Mesenchymal stem cell (in vitro differentiated cells and primary cell): ENCODE data around the gene ARL13A.

Experiments used
- DNase-seq: peaks from one replicate; pipeline ENCODE4 v3.0.0-alpha.2; 2013
- H2AFZ ChIP-seq: one replicate; pipeline ENCODE4 v1.6.1; 2013; ENCODE audit warnings: low read depth, mild to moderate bottlenecking, control low read depth, inconsistent platforms, low read length, moderate library complexity
- H2AK5ac ChIP-seq: 2 replicates; pipeline ENCODE4 v1.6.1; 2013; ENCODE audit warnings: low read length, moderate library complexity, mild to moderate bottlenecking, inconsistent platforms; ENCODE audit not compliant: severe bottlenecking
- H2BK120ac ChIP-seq: one replicate; pipeline ENCODE4 v1.6.1; 2013; ENCODE audit warnings: low read depth, mild to moderate bottlenecking, inconsistent platforms, low read length, moderate library complexity
- H2BK12ac ChIP-seq, 2 experiments: one replicate each; pipeline ENCODE4 v1.6.1; 2013; ENCODE audit warnings: inconsistent platforms in 2 of 2, low read length in 2 of 2, mild to moderate bottlenecking in 2 of 2, moderate library complexity in 2 of 2, control low read depth in 1 of 2
- H2BK15ac ChIP-seq: one replicate; pipeline ENCODE4 v1.6.1; 2013; ENCODE audit warnings: mild to moderate bottlenecking, low read depth, inconsistent platforms; ENCODE audit not compliant: poor library complexity, severe bottlenecking
- H2BK5ac ChIP-seq: 2 replicates; pipeline ENCODE4 v1.6.1; 2013; ENCODE audit warnings: low read depth, mild to moderate bottlenecking, low read length, control low read depth, inconsistent platforms; ENCODE audit not compliant: poor library complexity, severe bottlenecking
- H3K14ac ChIP-seq, 2 experiments: one replicate each; pipeline ENCODE4 v1.6.1; 2013; ENCODE audit warnings: inconsistent platforms in 2 of 2, low read length in 2 of 2, control low read depth in 1 of 2, mild to moderate bottlenecking in 1 of 2, moderate library complexity in 1 of 2
- H3K18ac ChIP-seq, 2 experiments: one replicate each; pipeline ENCODE4 v1.6.1; 2013; ENCODE audit warnings: inconsistent platforms in 2 of 2, low read length in 2 of 2, control low read depth in 1 of 2, low read depth in 1 of 2, mild to moderate bottlenecking in 1 of 2
- H3K23ac ChIP-seq, 2 experiments: one replicate each; pipeline ENCODE4 v1.6.1; 2013; ENCODE audit warnings: inconsistent platforms in 2 of 2, low read length in 2 of 2, mild to moderate bottlenecking in 2 of 2, moderate library complexity in 2 of 2, control low read depth in 1 of 2
- H3K27ac ChIP-seq: 2 replicates; pipeline ENCODE4 v1.5.1; 2013; ENCODE audit warnings: mild to moderate bottlenecking, moderate library complexity, low read length, control low read depth, inconsistent platforms; ENCODE audit not compliant: poor library complexity, severe bottlenecking
- H3K27me3 ChIP-seq, 2 experiments: 2 replicates each; pipeline versions ENCODE4 v1.6.1 to v1.7.0; 2013; ENCODE audit warnings: low read length in 2 of 2, mild to moderate bottlenecking in 2 of 2, moderate library complexity in 2 of 2, control low read depth in 1 of 2, inconsistent platforms in 1 of 2; ENCODE audit not compliant: control insufficient read depth in 1 of 2, insufficient read depth in 1 of 2
- H3K36me3 ChIP-seq, 2 experiments: 2 replicates each; pipeline versions ENCODE4 v1.6.1 to v1.7.0; 2013; ENCODE audit warnings: low read length in 2 of 2, control low read depth in 1 of 2, inconsistent platforms in 1 of 2, low read depth in 1 of 2, mild to moderate bottlenecking in 1 of 2; ENCODE audit not compliant: insufficient read depth in 2 of 2, control insufficient read depth in 1 of 2
- H3K4ac ChIP-seq, 2 experiments: one replicate each; pipeline ENCODE4 v1.6.1; 2013; ENCODE audit warnings: inconsistent platforms in 2 of 2, low read length in 2 of 2, mild to moderate bottlenecking in 2 of 2, moderate library complexity in 2 of 2, control low read depth in 1 of 2, low read depth in 1 of 2
- H3K4me1 ChIP-seq: 2 replicates; pipeline ENCODE4 v1.6.1; 2013; ENCODE audit warnings: low read depth, low read length, control low read depth; ENCODE audit not compliant: control insufficient read depth, insufficient read depth
- H3K4me2 ChIP-seq: 2 replicates; pipeline ENCODE4 v1.6.1; 2013; ENCODE audit warnings: low read length, mild to moderate bottlenecking, inconsistent platforms; ENCODE audit not compliant: poor library complexity, severe bottlenecking
- H3K4me3 ChIP-seq, 2 experiments: 2 replicates each; pipeline versions ENCODE4 v1.5.1 to v1.7.0; 2013; ENCODE audit warnings: low read length in 2 of 2, mild to moderate bottlenecking in 2 of 2, control low read depth in 1 of 2, low read depth in 1 of 2; ENCODE audit not compliant: insufficient read depth in 1 of 2
- H3K79me1 ChIP-seq: replicated peaks from 2 replicates; pipeline ENCODE4 v1.6.1; 2013; ENCODE audit warnings: mild to moderate bottlenecking, control low read depth, low read length, inconsistent platforms; ENCODE audit not compliant: poor library complexity, severe bottlenecking
- H3K9ac ChIP-seq: 2 replicates; pipeline ENCODE4 v1.7.0; 2013; ENCODE audit warnings: mild to moderate bottlenecking, low read length, moderate library complexity
- H3K9me3 ChIP-seq: 2 replicates; pipeline ENCODE4 v1.7.0; 2013; ENCODE audit warnings: mild to moderate bottlenecking, low read length; ENCODE audit not compliant: control insufficient read depth
- H4K8ac ChIP-seq: one replicate; pipeline ENCODE4 v1.6.1; 2013; ENCODE audit warnings: inconsistent platforms, mild to moderate bottlenecking, low read length, moderate library complexity
- H4K91ac ChIP-seq: one replicate; pipeline ENCODE4 v1.6.1; 2013; ENCODE audit warnings: mild to moderate bottlenecking, low read length, inconsistent platforms
- WGBS: methylation state at CpG from one replicate; pipeline ENCODE4 v1.1.7; 2013; ENCODE audit warnings: mixed read lengths; 5-methylcytosine and 5-hydroxymethylcytosine counted together

The ARL13A gene

GRCh38 chrX:100944601-100945000 lies 24.9 kb upstream of the ARL13A start:
- Histone ChIP-seq H3K9me3 (no peaks in the 10 kb centered on the region), H2BK15ac (no peak overlapping the region), H3K4me2 (no peak overlapping the region), H3K18ac (no peak overlapping the region), H3K14ac (no peak overlapping the region), H3K4me3 (no peak overlapping the region), H3K23ac (no peak overlapping the region), H3K79me1 (no peaks in the 10 kb centered on the region), H2BK120ac (no peak overlapping the region), H3K4me1 (no peaks in the 10 kb centered on the region), H3K27ac (no peak overlapping the region), H3K4ac (no peak overlapping the region), H2BK12ac (no peak overlapping the region), H3K27me3 (no peaks in the 10 kb centered on the region), H3K36me3 (no peaks in the 10 kb centered on the region), H2AK5ac (no peak overlapping the region), H3K9ac (no peak overlapping the region), H2AFZ (no peak overlapping the region), H4K8ac (no peak overlapping the region), H2BK5ac (no peak overlapping the region), H4K91ac (no peak overlapping the region)
- DNase-seq, result no peak
- 100% methylated on average over 3 of the region's 3 CpGs for WGBS

- no peak overlapping the region for H3K18ac ChIP-seq
- no peak overlapping the region for H3K9ac ChIP-seq
- H3K36me3 ChIP-seq, result no peaks in the 10 kb centered on the region
- H4K8ac ChIP-seq, result no peak overlapping the region
- H3K27ac ChIP-seq, result no peak overlapping the region
- H2BK12ac ChIP-seq, result no peak overlapping the region
- no peak overlapping the region for H2BK120ac ChIP-seq
- H3K4me3 ChIP-seq, result no peak overlapping the region
- H3K23ac ChIP-seq, result no peak overlapping the region
- no peak overlapping the region for H2AFZ ChIP-seq
- H3K4me1 ChIP-seq, result no peaks in the 10 kb centered on the region
- H3K4ac ChIP-seq, result no peak overlapping the region
- no peak for DNase-seq
- no peaks in the 10 kb centered on the region for H3K27me3 ChIP-seq
- H2AK5ac ChIP-seq, result no peak overlapping the region
- WGBS, result no CpG with 5 or more reads among the region's 2 CpGs
- no peak overlapping the region for H4K91ac ChIP-seq
- H3K79me1 ChIP-seq, result no peaks in the 10 kb centered on the region
- no peak overlapping the region for H3K4me2 ChIP-seq
- H2BK5ac ChIP-seq, result no peak overlapping the region
- no peaks in the 10 kb centered on the region for H3K9me3 ChIP-seq
- no peak overlapping the region for H2BK15ac ChIP-seq
- no peak overlapping the region for H3K14ac ChIP-seq
These were observed 23.1 kb upstream of the ARL13A start for GRCh38 chrX:100946299-100946927.

- H3K4ac ChIP-seq, result no peak overlapping the region
- no peak for DNase-seq
- no peak overlapping the region for H3K9ac ChIP-seq
- H3K4me1 ChIP-seq, result no peaks in the 10 kb centered on the region
- H3K27ac ChIP-seq, result no peak overlapping the region
- no peak overlapping the region for H2AK5ac ChIP-seq
- no peaks in the 10 kb centered on the region for H3K79me1 ChIP-seq
- H3K27me3 ChIP-seq, result no peaks in the 10 kb centered on the region
- H4K8ac ChIP-seq, result no peak overlapping the region
- H2BK120ac ChIP-seq, result no peak overlapping the region
- H3K18ac ChIP-seq, result no peak overlapping the region
- H3K4me2 ChIP-seq, result no peak overlapping the region
- WGBS, result no CpG with 5 or more reads among the region's 1 CpG
- H3K4me3 ChIP-seq, result no peak overlapping the region
- H3K9me3 ChIP-seq, result no peaks in the 10 kb centered on the region
- no peak overlapping the region for H4K91ac ChIP-seq
- no peak overlapping the region for H3K14ac ChIP-seq
- no peak overlapping the region for H2BK15ac ChIP-seq
- H3K36me3 ChIP-seq, result no peaks in the 10 kb centered on the region
- H2BK5ac ChIP-seq, result no peak overlapping the region
- H3K23ac ChIP-seq, result no peak overlapping the region
- no peak overlapping the region for H2BK12ac ChIP-seq
- H2AFZ ChIP-seq, result no peak overlapping the region
These were observed 21.0 kb upstream of the ARL13A start for GRCh38 chrX:100948557-100948956.

GRCh38 chrX:100962811-100963210 lies 6.7 kb upstream of the ARL13A start:
- H2BK15ac ChIP-seq, result no peak overlapping the region
- H3K4me2 ChIP-seq, result no peak overlapping the region
- H3K27ac ChIP-seq, result no peak overlapping the region
- H3K9me3 ChIP-seq, result peaks cover 8% of the 10 kb centered on the region
- H2BK12ac ChIP-seq, result no peak overlapping the region
- H3K4me3 ChIP-seq, result no peak overlapping the region
- no peak overlapping the region for H2AK5ac ChIP-seq
- no peak overlapping the region for H2BK5ac ChIP-seq
- no peak overlapping the region for H2AFZ ChIP-seq
- no peak overlapping the region for H3K4ac ChIP-seq
- no peaks in the 10 kb centered on the region for H3K79me1 ChIP-seq
- H3K9ac ChIP-seq, result no peak overlapping the region
- H3K4me1 ChIP-seq, result no peaks in the 10 kb centered on the region
- no CpG with 5 or more reads among the region's 3 CpGs for WGBS
- H4K91ac ChIP-seq, result no peak overlapping the region
- no peaks in the 10 kb centered on the region for H3K36me3 ChIP-seq
- no peak overlapping the region for H2BK120ac ChIP-seq
- no peak overlapping the region for H4K8ac ChIP-seq
- H3K14ac ChIP-seq, result no peak overlapping the region
- H3K18ac ChIP-seq, result no peak overlapping the region
- no peaks in the 10 kb centered on the region for H3K27me3 ChIP-seq
- no peak overlapping the region for H3K23ac ChIP-seq
- no peak for DNase-seq
